GM12873 (cell line): ENCODE data around the gene SPINK4.

ENCODE experiments used
- TF ChIP-seq, protein P1 (sequence below): IDR thresholded peaks from 2 replicates; pipeline ENCODE4 v1.5.1; 2012; ENCODE audit warnings: low read depth, mild to moderate bottlenecking, moderate library complexity, low read length, control low read depth; ENCODE audit not compliant: insufficient read depth; ENCODE audit errors: missing control alignments

Gene SPINK4

GRCh38 chr9:33288828-33289483 is 49.0 kb downstream of the SPINK4 start:
- TF ChIP-seq, protein P1, sequence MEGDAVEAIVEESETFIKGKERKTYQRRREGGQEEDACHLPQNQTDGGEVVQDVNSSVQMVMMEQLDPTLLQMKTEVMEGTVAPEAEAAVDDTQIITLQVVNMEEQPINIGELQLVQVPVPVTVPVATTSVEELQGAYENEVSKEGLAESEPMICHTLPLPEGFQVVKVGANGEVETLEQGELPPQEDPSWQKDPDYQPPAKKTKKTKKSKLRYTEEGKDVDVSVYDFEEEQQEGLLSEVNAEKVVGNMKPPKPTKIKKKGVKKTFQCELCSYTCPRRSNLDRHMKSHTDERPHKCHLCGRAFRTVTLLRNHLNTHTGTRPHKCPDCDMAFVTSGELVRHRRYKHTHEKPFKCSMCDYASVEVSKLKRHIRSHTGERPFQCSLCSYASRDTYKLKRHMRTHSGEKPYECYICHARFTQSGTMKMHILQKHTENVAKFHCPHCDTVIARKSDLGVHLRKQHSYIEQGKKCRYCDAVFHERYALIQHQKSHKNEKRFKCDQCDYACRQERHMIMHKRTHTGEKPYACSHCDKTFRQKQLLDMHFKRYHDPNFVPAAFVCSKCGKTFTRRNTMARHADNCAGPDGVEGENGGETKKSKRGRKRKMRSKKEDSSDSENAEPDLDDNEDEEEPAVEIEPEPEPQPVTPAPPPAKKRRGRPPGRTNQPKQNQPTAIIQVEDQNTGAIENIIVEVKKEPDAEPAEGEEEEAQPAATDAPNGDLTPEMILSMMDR, result no peak

GRCh38 chr9:33289496-33289895 is 49.5 kb downstream of the SPINK4 start:
- TF ChIP-seq, protein P1, result no peak

DNA sequence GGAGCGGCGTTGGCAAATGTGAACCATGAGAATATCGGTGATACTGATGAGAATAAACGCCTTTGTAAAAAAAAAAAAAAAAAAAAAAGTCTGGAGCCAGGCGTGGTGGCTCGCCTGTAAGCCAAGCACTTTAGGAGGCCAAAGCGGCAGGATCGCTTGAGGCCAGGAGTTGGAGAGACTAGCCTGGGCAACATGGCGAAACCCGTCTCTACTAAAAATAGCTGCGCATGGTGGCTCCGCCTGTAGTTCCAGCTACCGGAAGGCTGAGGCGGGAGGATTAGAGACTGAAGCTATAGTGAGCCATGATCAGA is 49.9 kb downstream of the SPINK4 start:
- TF ChIP-seq, protein P1, result no peak

- TF ChIP-seq, protein P1, result no peak
These were observed 50.5 kb downstream of the SPINK4 start, which contains the start of gene NFX1 for GRCh38 chr9:33290247-33291030. Gene NFX1, plus strand, starts transcription at chr9:33290516. Its CDS starts 57 bp downstream, at chr9:33290573.

DNA sequence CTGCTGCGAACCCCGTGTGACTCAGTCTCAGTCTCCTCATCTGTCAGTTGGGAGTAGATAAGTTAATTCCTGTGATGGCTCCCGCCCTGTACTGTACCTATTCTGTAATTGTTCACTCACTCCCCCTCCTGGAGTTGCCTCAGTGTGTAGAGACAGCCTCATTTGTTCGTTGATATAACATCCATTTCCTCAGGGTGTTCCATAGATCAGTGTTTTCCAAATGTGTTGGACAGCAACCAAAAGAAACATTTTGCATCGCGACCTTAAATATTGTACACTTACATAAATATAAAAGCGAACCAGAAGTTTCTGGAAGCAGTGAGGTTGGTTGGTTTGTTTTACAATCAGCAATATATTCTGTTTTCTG is 51.0 kb downstream of the SPINK4 start:
- TF ChIP-seq, protein P1, result no peak

DNA sequence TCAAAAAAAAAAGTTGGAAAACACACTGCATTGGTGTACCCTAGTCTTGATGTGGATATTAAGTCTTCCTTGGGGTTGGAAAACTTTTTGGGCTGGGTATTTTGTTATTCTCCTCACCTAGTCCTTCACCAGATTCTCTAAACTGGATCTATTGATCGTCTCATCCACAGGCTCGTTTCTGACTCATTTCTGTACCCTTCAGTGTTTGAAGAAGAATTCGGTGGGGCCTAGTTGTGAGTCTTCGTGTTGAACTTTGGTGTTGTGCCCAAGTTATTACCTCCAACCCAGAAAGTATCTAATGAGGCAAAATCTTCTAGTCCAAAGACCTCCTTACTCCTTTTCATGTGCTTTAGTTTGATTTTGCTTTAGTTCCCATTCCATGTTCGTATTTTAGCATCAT is 51.9 kb downstream of the SPINK4 start:
- TF ChIP-seq, protein P1, result no peak

DNA sequence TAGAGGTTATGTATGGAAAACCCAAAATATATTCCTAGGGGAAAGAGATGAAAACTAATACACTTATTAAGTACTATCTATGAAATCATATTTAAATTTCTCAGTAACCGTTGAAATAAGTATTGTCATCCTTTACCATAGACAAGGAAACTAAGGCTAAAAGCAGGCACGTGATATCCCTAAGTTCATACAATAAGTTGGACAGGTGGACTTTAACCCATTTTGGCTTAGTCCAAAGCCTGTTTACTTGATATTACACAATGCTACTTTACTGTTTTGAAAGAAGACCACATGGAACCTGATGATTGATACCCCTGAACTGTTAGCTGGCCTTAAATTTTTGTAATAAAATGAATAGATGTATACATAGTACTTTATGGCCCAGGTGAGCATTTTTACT is 53.8 kb downstream of the SPINK4 start:
- TF ChIP-seq, protein P1, result no peak
